Ovary (tissue), 9 donors: ENCODE measurements around the gene ANKRD60. TPM values are rescaled to one million over a fixed set of nuclear protein-coding genes. Genes with fewer than 3 reads are reported as not detected.

ENCODE experiments used
- DNase-seq, 5 donors: peaks; one replicate each; pipeline ENCODE4 v3.0.0-alpha.2; 2019 to 2020
- H3K27ac ChIP-seq, 2 donors: fragments of 200-600 bp; one replicate each; pipeline versions ENCODE4 v1.5.1 to v1.8.0; 2019 to 2022
- H3K27me3 ChIP-seq: fragments of 200-600 bp; one replicate; pipeline ENCODE4 v1.8.0; 2022
- H3K36me3 ChIP-seq: fragments of 200-600 bp; sonication (generic); one replicate; pipeline ENCODE4 v1.5.1; 2019
- H3K4me1 ChIP-seq: one replicate; pipeline ENCODE4 v1.8.1; 2013; ENCODE audit warnings: mild to moderate bottlenecking, moderate library complexity; ENCODE audit not compliant: insufficient read depth
- H3K4me3 ChIP-seq: fragments of 200-600 bp; sonication (generic); one replicate; pipeline ENCODE4 v1.5.1; 2017
- H3K9me3 ChIP-seq, 2 donors: fragments of 200-600 bp in 1 of 2; sonication (generic) in 1 of 2; one replicate each; pipeline versions ENCODE4 v1.5.1 to v1.8.1; 2013 to 2019; ENCODE audit warnings: mild to moderate bottlenecking in 1 of 2, moderate library complexity in 1 of 2
- CTCF ChIP-seq, 3 donors: fragments of 450-650 bp in 2 of 3; fragments of 200-600 bp in 1 of 3; IDR thresholded peaks; one replicate each; pipeline versions ENCODE4 v1.5.1 to v1.8.0; 2016 to 2022; ENCODE audit warnings: antibody characterized with exemption in 3 of 3, mild to moderate bottlenecking in 1 of 3
- EP300 ChIP-seq: sonication (generic); formaldehyde crosslinking; IDR thresholded peaks from one replicate; pipeline ENCODE4 v1.6.1; 2017; ENCODE audit warnings: antibody characterized with exemption
- POLR2A ChIP-seq: fragments of 450-650 bp; IDR thresholded peaks from one replicate; pipeline ENCODE4 v1.6.1; 2017; ENCODE audit warnings: antibody characterized with exemption, mild to moderate bottlenecking, moderate library complexity
- WGBS, 3 donors: extraction: QIAGEN DNeasy Blood & Tissue Kit in 1 of 3; methylation state at CpG; one replicate each; pipeline versions ENCODE4 v1.1.5 to v1.1.7; 2013 to 2017; 5-methylcytosine and 5-hydroxymethylcytosine counted together
- intact Hi-C, 4 donors: fragments of 100-400 bp; cut with DNase I; formaldehyde crosslinking; loops; one replicate each; pipeline versions ENCODE4 v1.11.0 to v1.15.1; 2022 to 2023
- polyA plus RNA-seq, 2 donors: library from polyadenylated mRNA; stranded (reverse); fragments of 200-250 nt in 1 of 2; fragments of 350-450 nt in 1 of 2; fragmentation: Illumina TruSeq in 1 of 2; extraction: RNeasy Lipid Tissue Mini Kit (QIAGEN cat#74804) in 1 of 2; gene quantifications; one replicate each; pipeline ENCODE4 v1.2.3, GENCODE V29; 2013 to 2014
- total RNA-seq, 7 donors: library from RNA; depleted of rRNA in 2 of 7; stranded (reverse); fragments of >200 nt in 2 of 7; fragmentation: NEBNext Ultra II Directional in 3 of 7; extraction: Animal tissue kit (Norgen Biotek cat#: 25700) in 3 of 7; gene quantifications; one replicate each; pipeline versions ENCODE4 v1.1.0 to v1.2.4, GENCODE V29; 2016 to 2023
- donor health status: DM: no; HTN: no; CAD: no; lungs with moderate emphysema.
- donor health status: DM: no; HTN: no; CAD: no.
- donor health status: Bipolar disorder and iron deficiency.
- donor health status: DM: yes; HTN: yes; CAD: no.
- donor health status: DM: no; HTN: no; CAD: no.
- donor health status: DM: yes; HTN: yes; CAD: no.

The ANKRD60 gene
- total and polyA plus RNA-seq, 9 donors = not detected

GRCh38 chr20:58227391-58228102 is 906 bp downstream of the ANKRD60 start:
- H3K4me1 ChIP-seq = peaks cover 3% of the 10 kb centered on the region
- TF ChIP-seq EP300 (no peak), POLR2A (no peak), CTCF (IDR thresholded peaks at IDR 0.05) (no peak)
- intact Hi-C loops = no loop called here

GRCh38 chr20:58225452-58226200 is 2.8 kb downstream of the ANKRD60 start:
- no peaks in the 10 kb centered on the region for H3K9me3 ChIP-seq
- H3K4me1 ChIP-seq = peaks cover 3% of the 10 kb centered on the region
- H3K36me3 ChIP-seq = no peaks in the 10 kb centered on the region
- no peak for DNase-seq
- no peak overlapping the region for H3K4me3 ChIP-seq
- no peak overlapping the region for H3K27ac ChIP-seq
- peaks cover 3% of the 10 kb centered on the region for H3K27me3 ChIP-seq
- 46 to 49% (median 47%) methylated on average over 15 of the region's 15 CpGs for WGBS, 3 donors
- no peak for TF ChIP-seq POLR2A
- intact Hi-C loops = no loop called here

More at GRCh38 chr20:58227391-58228102, 906 bp downstream of the ANKRD60 start:
- Histone ChIP-seq H3K36me3 (no peaks in the 10 kb centered on the region), H3K27me3 (peaks cover 3% of the 10 kb centered on the region), H3K4me3 (no peak overlapping the region), H3K27ac (no peak overlapping the region), H3K9me3 (no peaks in the 10 kb centered on the region)
- WGBS, 3 donors = 75 to 93% (median 84%) methylated on average over 5 of the region's 5 CpGs
- DNase-seq = no peak

GRCh38 chr20:58224974-58225373 is 3.5 kb downstream of the ANKRD60 start:
- WGBS, 3 donors = 18 to 33% (median 33%) methylated on average over 5 of the region's 5 CpGs
- no peak for DNase-seq
- Histone ChIP-seq H3K4me3 (no peak overlapping the region), H3K4me1 (peaks cover 3% of the 10 kb centered on the region), H3K27ac (no peak overlapping the region), H3K9me3 (no peaks in the 10 kb centered on the region), H3K27me3 (peaks cover 3% of the 10 kb centered on the region), H3K36me3 (no peaks in the 10 kb centered on the region)
- TF ChIP-seq CTCF (IDR thresholded peaks at IDR 0.05) (no peak), EP300 (no peak), POLR2A (no peak)
- intact Hi-C loops = no loop called here

- Histone ChIP-seq H3K9me3 (no peaks in the 10 kb centered on the region), H3K27me3 (peaks cover 3% of the 10 kb centered on the region), H3K4me1 (peaks cover 3% of the 10 kb centered on the region), H3K4me3 (no peak overlapping the region), H3K27ac (no peak overlapping the region), H3K36me3 (no peaks in the 10 kb centered on the region)
- no peak for DNase-seq
- TF ChIP-seq POLR2A (no peak), CTCF (IDR thresholded peaks at IDR 0.05) (no peak)
- intact Hi-C loops = no loop called here
- 69 to 78% (median 72%) methylated on average over 5 of the region's 5 CpGs for WGBS, 3 donors
Observed at GRCh38 chr20:58224097-58224496, 4.4 kb downstream of the ANKRD60 start.
